K562 (cell line): ENCODE data around the gene KLHL25.

ENCODE experiments used
- GABPA ChIP-seq: fragments of 200-800 bp; sonication (Bioruptor generic); conservative IDR thresholded peaks from 2 replicates; pipeline ENCODE4 v1.6.1; 2016; ENCODE audit warnings: low read depth, missing genetic modification characterization, missing compliant biosample characterization
- GABPB1 ChIP-seq: sonication (generic); formaldehyde crosslinking; IDR thresholded peaks from 2 replicates; pipeline ENCODE4 v1.8.0; 2022; ENCODE audit warnings: mild to moderate bottlenecking, missing genetic modification reagents
- JUN ChIP-seq, 2 experiments: sonication (generic) in 1 of 2; formaldehyde crosslinking in 1 of 2; IDR thresholded peaks; 2 replicates each; pipeline versions ENCODE4 v1.6.1 to v1.8.0; 2012 to 2022; ENCODE audit warnings: borderline replicate concordance in 2 of 2, mild to moderate bottlenecking in 2 of 2, improper control_type of control experiment in 1 of 2, low read depth in 1 of 2, low read length in 1 of 2, missing genetic modification reagents in 1 of 2
- POLR2A ChIP-seq: fragments of 450-650 bp; conservative IDR thresholded peaks from 2 replicates; pipeline ENCODE4 v1.6.1; 2016
- SREBF2 ChIP-seq: sonication (generic); formaldehyde crosslinking; IDR thresholded peaks from 2 replicates; pipeline ENCODE4 v1.4.0; 2020; ENCODE audit warnings: mild to moderate bottlenecking, missing genetic modification reagents
- TARDBP ChIP-seq: fragments of 450-650 bp; IDR thresholded peaks from 2 replicates; pipeline ENCODE4 v1.6.1; 2016
- TF ChIP-seq, protein P1 (sequence below), 3 experiments: IDR thresholded peaks in 2 of 3; conservative IDR thresholded peaks in 1 of 3; 2 replicates each; pipeline ENCODE4 v1.5.1; 2011 to 2012; ENCODE audit warnings: low read length in 3 of 3, mild to moderate bottlenecking in 3 of 3, control low read depth in 2 of 3, improper control_type of control experiment in 1 of 3, inconsistent platforms in 1 of 3, low read depth in 1 of 3, mixed read lengths in 1 of 3, moderate library complexity in 1 of 3; ENCODE audit not compliant: insufficient read depth in 2 of 3
- TF ChIP-seq, protein P2 (sequence below): fragments of 450-650 bp; conservative IDR thresholded peaks from 2 replicates; pipeline ENCODE4 v1.6.1; 2016; ENCODE audit warnings: missing genetic modification characterization, low read depth, mild to moderate bottlenecking, control low read depth, missing compliant biosample characterization

GRCh38 chr15:85768595-85769168, 26.0 kb downstream of the KLHL25 start:
- TF ChIP-seq GABPB1 (CRISPR knock-in tag), result no peak
- TF ChIP-seq SREBF2, result no peak
- TF ChIP-seq GABPA (tag), result no peak
- no peak for TF ChIP-seq TARDBP
- TF ChIP-seq, protein P1, sequence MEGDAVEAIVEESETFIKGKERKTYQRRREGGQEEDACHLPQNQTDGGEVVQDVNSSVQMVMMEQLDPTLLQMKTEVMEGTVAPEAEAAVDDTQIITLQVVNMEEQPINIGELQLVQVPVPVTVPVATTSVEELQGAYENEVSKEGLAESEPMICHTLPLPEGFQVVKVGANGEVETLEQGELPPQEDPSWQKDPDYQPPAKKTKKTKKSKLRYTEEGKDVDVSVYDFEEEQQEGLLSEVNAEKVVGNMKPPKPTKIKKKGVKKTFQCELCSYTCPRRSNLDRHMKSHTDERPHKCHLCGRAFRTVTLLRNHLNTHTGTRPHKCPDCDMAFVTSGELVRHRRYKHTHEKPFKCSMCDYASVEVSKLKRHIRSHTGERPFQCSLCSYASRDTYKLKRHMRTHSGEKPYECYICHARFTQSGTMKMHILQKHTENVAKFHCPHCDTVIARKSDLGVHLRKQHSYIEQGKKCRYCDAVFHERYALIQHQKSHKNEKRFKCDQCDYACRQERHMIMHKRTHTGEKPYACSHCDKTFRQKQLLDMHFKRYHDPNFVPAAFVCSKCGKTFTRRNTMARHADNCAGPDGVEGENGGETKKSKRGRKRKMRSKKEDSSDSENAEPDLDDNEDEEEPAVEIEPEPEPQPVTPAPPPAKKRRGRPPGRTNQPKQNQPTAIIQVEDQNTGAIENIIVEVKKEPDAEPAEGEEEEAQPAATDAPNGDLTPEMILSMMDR (IDR thresholded peaks at IDR 0.05 in 2 of 3, conservative IDR thresholded peaks at IDR 0.05 in 1 of 3; ENCODE audit: insufficient read depth in 2 of 3, low read depth in 1 of 3, low read length in 3 of 3), result no peak
- TF ChIP-seq POLR2A, result no peak
- TF ChIP-seq, protein P2, sequence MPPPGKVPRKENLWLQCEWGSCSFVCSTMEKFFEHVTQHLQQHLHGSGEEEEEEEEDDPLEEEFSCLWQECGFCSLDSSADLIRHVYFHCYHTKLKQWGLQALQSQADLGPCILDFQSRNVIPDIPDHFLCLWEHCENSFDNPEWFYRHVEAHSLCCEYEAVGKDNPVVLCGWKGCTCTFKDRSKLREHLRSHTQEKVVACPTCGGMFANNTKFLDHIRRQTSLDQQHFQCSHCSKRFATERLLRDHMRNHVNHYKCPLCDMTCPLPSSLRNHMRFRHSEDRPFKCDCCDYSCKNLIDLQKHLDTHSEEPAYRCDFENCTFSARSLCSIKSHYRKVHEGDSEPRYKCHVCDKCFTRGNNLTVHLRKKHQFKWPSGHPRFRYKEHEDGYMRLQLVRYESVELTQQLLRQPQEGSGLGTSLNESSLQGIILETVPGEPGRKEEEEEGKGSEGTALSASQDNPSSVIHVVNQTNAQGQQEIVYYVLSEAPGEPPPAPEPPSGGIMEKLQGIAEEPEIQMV (tag), result no peak
- TF ChIP-seq JUN (IDR thresholded peaks at IDR 0.05; ENCODE audit: borderline replicate concordance, low read depth, low read length), result no peak
- no peak for TF ChIP-seq JUN (CRISPR knock-in tag; IDR thresholded peaks at IDR 0.05; ENCODE audit: borderline replicate concordance)
